Measurements from ENCODE around the gene BICRAL. TPM values are rescaled to one million over a fixed set of nuclear protein-coding genes. Genes with fewer than 3 reads are reported as not detected.
"Not testable (repeated sequence)": the region's sequence is repeated elsewhere in the genome, so short reads cannot be mapped to it uniquely, and the experiment has no call there.

BICRAL gene
- total RNA-seq, 1 donor from 2014 or later: 28.2 TPM

GRCh38 chr6:42846505-42846904 is 64.7 kb downstream of the BICRAL start:
- no peak for DNase-seq

GRCh38 chr6:42848700-42849099 is 66.8 kb downstream of the BICRAL start:
- DNase-seq: no peak

- DNase-seq: no peak
These were observed 69.7 kb downstream of the BICRAL start for GRCh38 chr6:42851599-42851998.

DNA sequence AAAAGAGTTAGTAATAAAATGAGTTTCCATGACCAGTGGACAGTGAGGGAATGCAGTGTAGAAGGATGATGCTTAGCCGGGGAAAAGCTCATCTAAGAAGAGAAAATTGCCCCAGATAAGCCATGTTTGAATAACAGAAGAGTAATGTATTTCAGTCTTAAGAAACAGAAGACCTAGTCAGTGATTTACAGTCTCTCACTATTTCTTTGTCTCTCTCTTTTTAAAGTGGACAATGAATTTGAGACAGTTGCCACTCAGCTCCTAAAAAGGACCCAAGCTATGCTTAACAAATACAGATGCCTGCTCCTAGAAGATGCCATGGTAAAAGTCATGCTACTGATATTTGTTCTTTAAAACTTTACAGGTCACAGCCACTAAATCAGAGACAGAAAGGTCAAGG is 78.2 kb downstream of the BICRAL start:
- DNase-seq: no peak

DNA sequence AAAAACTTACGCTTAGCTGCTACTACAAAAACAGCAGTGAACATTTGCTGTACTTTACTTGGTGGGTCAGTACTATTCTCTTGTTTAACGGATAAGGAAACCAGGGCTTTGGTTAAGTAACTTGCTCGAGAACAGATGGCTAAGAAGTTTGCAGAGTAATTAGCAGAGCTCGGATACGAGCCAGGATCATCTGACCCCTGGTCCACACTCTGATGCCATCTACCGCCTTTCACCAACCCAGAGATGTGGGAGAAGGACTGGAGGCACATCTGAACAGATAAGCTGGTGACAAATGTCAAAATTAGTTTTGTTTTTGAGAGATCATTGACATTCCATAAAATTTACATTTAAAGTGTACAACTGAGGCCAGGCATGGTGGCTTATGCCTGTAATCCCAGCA is 78.6 kb downstream of the BICRAL start:
- DNase-seq: no peak

- DNase-seq: no peak
These were observed 82.8 kb downstream of the BICRAL start for GRCh38 chr6:42864602-42865001.

GRCh38 chr6:42870145-42870936 is 88.5 kb downstream of the BICRAL start:
- no peak for DNase-seq

DNA sequence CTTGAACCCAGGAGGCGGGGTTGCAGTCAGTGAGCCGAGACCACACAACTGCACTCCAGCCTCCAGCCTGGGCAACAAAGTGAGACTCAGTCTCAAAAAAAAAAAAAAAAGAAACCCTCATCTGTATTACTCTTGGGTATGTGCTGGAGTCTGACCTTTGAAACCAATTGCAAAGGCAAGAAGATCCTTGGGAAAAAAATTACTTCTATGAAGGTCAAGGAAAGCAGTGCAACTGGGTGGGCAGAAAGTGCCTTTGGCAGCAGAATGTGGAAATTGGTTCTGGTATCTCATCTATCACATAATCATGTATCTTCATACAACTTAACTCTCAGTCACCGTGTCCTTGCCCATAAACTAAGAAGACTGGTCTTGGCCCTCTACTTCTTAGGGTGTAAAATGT is 89.9 kb downstream of the BICRAL start:
- no peak for DNase-seq

- DNase-seq: no peak
These were observed 91.5 kb downstream of the BICRAL start for GRCh38 chr6:42873313-42873712.

DNA sequence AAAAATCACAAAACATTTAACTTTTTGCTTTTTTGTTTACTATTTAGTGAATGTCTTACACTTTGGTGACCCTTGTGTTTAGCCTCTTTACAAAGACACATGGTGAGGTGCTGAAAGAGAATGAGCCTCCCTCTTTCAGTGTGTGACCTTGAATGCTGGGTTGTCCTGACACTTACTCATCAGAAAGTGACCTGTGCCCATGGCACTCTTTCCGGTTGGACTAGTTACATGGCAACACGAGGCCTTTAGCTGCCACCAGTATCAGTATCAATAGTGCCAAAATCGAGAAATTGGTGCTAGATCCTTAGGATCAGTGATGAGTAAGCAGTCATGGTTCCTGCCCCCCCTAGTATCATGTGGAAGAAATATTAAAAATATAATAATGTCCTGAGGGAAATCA is 95.8 kb downstream of the BICRAL start:
- no peak for DNase-seq

DNA sequence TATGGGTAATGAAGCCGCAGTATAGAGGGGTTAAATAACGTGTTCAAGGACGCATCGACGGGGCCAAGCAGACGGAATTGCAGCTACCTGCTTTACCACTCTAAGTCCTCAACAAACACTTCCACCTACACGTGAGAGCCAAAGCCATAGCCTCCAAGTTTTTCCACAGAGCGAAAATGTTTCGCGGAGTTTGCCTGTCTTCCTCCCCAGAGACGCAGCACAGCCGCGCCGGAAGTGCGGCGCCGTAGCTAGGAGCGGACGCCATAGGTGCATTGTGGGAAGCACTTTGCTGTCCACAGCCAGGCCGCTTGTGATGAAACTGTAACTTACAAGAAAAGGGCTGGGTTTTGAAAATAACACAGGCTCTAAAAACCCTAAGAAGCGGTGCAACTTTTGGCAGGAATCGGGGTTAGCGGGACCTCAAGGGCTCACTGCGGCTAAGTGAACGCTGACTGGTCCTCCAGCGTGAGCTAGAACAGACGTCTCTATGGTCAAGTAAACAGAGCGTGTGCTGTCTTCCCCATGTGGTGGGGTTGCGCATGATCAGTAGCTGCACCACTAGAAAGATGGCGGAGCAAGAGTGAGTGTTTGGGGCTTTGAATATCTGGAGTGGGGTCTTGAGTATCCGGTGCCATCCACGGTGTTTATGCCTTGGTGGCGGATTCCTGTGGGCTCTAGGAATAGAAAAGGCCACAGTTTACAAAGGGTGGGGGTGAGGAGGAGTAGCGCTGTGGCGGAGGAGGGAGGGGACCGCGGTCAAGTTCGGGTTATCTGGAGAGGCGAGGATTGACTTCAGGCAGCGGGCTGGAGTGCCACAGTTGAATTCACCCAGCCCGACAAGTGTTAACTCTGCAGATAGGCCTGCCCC is 97.8 kb downstream of the BICRAL start, which contains the start of gene RPL7L1:
RPL7L1 (plus strand) TSS at position 245 of the 868 bp plus-strand sequence; CDS start at position 540, 295 bp downstream.
- peak; percentile 90 for DNase-seq

DNA sequence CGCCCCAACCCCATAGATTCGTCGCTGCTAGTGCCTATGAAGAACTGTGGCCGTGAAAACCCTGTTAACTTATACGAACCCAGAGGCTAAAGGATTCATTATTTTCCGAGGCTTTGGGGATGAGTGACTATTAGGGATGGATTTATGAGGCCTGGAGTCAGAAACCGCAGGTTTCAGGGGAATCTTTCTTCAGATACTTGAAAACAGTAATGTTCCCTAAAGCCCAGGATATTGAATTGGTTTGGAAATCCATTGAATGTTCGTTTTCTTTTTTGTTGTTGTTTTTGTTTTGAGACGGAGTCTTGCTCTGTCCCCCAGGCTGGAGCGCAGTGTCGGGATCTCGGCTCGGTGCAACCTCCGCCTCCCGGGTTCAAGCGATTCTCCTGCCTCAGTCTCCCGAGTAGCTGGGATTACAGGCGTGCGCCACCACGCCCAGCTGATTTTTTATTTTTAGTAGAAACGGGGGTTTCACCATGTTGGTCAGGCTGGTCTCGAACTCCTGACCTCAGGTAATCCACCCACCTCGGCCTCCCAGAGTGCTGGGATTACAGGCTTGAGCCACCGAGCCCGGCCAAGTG is 98.5 kb downstream of the BICRAL start:
- DNase-seq: not testable (repeated sequence)

- not testable (repeated sequence) for DNase-seq
These were observed 99.0 kb downstream of the BICRAL start for GRCh38 chr6:42880871-42881270.

- no peak for DNase-seq
These were observed 103.8 kb downstream of the BICRAL start for GRCh38 chr6:42885702-42886101.

DNA sequence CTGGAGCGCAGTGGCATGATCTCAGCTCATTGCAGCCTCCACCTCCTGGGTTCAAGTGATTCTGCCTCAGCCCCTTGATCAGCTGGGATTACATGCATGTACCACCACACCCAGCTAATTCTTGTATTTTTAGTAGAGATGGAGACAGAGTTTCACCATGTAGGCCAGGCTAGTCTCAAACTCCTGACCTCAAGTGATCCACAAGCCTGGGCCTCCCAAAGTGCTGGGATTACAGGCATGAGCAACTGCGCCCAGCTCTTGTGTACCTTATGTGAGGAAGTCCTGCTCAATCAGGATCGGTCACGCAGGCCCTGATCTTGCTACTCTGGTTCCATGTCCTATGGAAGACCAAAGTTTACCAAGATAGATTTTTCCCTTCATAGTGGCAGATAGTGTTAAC is 106.3 kb downstream of the BICRAL start:
- DNase-seq: not testable (repeated sequence)

GRCh38 chr6:42889815-42890214 is 108.0 kb downstream of the BICRAL start:
- no peak for DNase-seq

- peak; percentile 95 for DNase-seq
These were observed 108.7 kb downstream of the BICRAL start for GRCh38 chr6:42890311-42891198.

DNA sequence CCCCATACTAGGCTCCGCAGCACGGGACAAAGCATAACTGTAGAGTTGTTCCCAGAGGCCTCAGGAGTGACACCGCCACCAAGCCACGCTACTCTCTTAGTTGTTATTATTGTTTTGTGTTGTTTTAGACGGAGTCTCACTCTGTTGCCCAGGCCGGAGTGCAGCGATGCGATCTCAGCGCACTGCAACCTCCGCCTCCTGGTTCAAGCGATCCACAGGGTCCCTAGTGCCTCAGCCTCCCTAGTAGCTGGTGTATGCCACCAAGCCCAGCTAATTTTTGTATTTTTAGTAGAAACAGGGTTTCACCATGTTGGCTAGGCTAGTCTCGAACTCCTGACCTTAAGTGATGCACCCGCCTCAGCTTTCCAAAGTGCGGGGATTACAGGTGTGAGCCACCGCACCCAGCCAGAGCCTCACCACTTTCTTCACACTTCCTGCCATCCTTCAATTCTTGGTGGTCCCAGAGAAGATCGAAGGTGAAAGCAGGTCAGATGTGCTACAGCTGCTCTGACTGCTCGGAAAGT is 109.4 kb downstream of the BICRAL start:
- no peak for DNase-seq

DNA sequence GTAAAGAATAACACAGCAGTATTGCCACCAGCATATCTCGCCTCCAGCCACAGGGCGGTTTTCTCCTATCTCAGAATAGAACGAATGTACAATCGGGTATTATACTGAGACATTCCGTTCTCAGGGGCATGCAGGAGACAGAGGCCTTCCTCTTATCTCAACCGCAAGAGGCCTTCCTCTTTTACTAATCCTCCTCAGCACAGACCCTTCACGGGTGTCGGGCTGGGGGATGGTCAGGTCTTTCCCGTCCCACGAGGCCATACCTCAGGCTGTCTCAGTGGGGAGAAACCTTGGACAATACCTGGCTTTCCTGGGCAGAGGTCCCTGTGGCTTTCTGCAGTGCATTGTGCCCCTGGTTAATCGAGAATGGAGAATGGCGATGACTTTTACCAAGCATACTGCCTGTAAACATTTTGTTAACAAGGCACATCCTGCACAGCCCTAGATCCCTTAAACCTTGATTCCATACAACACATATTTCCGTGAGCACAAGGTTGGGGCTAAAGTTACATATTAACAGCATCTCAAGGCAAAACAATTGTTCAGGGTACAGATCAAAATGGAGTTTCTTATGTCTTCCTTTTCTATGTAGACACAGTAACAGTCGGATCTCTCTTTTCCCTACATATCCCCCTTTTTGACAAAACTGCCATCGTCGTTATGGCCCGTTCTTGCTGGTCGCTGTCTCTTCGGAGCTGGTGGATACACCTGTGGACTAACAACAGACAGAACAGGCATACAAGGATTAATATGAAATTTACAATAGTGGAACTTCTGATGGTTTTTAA is 112.4 kb downstream of the BICRAL start:
- not testable (repeated sequence) for DNase-seq

DNA sequence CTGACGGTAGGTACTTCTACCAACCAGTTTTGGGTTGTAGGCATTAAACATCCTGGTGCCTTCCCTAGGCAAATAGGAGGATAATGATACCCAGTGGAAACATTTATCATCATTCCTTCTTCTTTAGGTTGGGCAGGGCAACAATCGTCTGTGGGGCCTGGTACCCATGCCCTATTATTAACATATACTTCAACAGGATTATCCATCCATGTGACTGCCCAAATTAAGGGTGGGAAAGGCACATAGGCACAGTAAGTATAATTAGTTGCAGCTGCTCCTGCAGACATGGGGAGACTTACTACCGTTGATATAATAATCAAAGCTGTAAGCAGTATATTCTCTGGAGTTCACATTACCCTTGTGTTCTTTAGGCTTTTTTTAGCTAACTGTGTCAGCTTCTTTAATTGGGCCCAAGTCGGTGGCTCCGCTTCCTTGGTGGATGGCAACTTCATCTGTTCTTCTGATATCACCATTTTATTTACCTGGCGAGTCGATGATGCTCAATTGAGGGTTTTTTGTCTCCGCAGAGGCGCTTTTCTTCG is 114.4 kb downstream of the BICRAL start:
- no peak for DNase-seq

All from occipital lobe (tissue), 2 donors.